ENCODE results near the gene ZNF470.

- TF ChIP-seq GLI4 (tag by site-specific recombination; IDR thresholded peaks at IDR 0.05) (no peak), CTCF (tag by site-specific recombination; IDR thresholded peaks at IDR 0.05) (no peak), ZSCAN18 (tag by site-specific recombination; IDR thresholded peaks at IDR 0.05) (no peak), ZNF133 (tag by site-specific recombination; IDR thresholded peaks at IDR 0.05) (no peak), ZNF596 (tag by site-specific recombination; IDR thresholded peaks at IDR 0.05) (no peak)
These were observed 379 bp upstream of the ZNF470 start for GRCh38 chr19:56566904-56567273.

All from HEK293 (cell line).